ENCODE data around the gene MAP2K3. TPM values are rescaled to one million over a fixed set of nuclear protein-coding genes. Genes with fewer than 3 reads are reported as not detected.

Gene MAP2K3
- total RNA-seq, 1 donor from 2014 or later = 3.5 TPM

DNA sequence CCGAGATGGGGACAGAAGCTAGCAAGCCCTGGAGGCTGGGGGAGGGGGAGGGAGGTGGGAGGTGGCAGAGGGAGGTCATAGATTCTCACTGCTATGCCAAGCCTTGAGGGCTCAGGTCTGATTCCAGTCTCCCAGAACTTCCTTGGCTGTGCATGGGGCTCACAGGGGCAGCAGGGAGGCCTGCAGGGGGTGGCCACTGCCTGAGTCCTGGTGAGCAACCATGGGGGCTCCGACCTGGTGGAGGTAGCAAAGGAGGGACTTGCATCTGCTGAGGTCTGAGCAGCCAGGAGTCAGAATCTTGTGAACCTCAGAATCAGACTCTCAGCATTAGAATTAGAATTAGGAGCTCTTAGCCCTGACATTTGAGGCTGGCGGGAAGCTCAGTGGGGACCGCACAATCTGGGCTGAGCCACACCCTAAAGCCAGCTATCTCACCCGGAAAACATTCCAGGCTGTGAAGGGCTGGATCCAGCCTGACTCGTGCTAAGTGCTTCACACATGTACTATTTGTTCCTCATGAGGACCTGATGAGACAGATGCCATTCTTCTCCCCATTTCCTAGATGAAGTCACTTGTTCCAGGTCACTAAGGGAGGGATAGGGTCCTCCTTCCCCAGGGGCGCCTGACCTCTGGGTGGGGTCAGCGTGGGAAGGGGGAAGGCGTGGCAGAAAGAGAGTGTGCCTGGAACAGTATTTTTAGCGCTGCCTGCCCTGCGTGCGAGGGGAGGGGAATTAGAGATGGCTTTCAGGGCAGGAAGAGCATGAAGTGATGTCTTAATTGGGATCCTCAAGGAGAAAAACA, 74.4 kb downstream of the MAP2K3 start:
- no peak overlapping the region for H2AFZ ChIP-seq (replicated peaks)
- no peaks in the 10 kb centered on the region for H3K9me3 Mint-ChIP-seq
- H3K4me2 ChIP-seq = no peak overlapping the region
- H3K4me3 ChIP-seq = no peak overlapping the region
- peaks cover 4% of the 10 kb centered on the region for H4K20me1 ChIP-seq (ENCODE audit: low read depth)
- H3K27me3 Mint-ChIP-seq (ENCODE audit: insufficient read depth, low read depth) = peaks cover 22% of the 10 kb centered on the region
- no peak overlapping the region for H3K27ac ChIP-seq
- H3K36me3 Mint-ChIP-seq = no peaks in the 10 kb centered on the region
- H3K4me3 Mint-ChIP-seq = peak overlapping the region; percentile 64
- TF ChIP-seq, protein P1, sequence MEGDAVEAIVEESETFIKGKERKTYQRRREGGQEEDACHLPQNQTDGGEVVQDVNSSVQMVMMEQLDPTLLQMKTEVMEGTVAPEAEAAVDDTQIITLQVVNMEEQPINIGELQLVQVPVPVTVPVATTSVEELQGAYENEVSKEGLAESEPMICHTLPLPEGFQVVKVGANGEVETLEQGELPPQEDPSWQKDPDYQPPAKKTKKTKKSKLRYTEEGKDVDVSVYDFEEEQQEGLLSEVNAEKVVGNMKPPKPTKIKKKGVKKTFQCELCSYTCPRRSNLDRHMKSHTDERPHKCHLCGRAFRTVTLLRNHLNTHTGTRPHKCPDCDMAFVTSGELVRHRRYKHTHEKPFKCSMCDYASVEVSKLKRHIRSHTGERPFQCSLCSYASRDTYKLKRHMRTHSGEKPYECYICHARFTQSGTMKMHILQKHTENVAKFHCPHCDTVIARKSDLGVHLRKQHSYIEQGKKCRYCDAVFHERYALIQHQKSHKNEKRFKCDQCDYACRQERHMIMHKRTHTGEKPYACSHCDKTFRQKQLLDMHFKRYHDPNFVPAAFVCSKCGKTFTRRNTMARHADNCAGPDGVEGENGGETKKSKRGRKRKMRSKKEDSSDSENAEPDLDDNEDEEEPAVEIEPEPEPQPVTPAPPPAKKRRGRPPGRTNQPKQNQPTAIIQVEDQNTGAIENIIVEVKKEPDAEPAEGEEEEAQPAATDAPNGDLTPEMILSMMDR (IDR thresholded peaks at IDR 0.05) = no peak
- TF ChIP-seq EZH2phosphoT487 (IDR thresholded peaks at IDR 0.05) (no peak), EZH2 (IDR thresholded peaks at IDR 0.05) (no peak)
- peaks cover 41% of the 10 kb centered on the region for H3K4me1 Mint-ChIP-seq
- no peaks in the 10 kb centered on the region for H3K79me2 ChIP-seq (ENCODE audit: low read depth)
- no peaks in the 10 kb centered on the region for H3K9me3 ChIP-seq (ENCODE audit: low read depth)
- peaks cover 39% of the 10 kb centered on the region for H3K4me1 ChIP-seq
- no peak overlapping the region for H3K27ac Mint-ChIP-seq
- H3K9ac ChIP-seq = no peak overlapping the region
- no peaks in the 10 kb centered on the region for H3K36me3 ChIP-seq
- peaks cover 5% of the 10 kb centered on the region for H3F3A ChIP-seq (ENCODE audit: low read depth)
- peaks cover 5% of the 10 kb centered on the region for H3K27me3 ChIP-seq
- no peak for DNase-seq (ENCODE audit: low spot score)

DNA sequence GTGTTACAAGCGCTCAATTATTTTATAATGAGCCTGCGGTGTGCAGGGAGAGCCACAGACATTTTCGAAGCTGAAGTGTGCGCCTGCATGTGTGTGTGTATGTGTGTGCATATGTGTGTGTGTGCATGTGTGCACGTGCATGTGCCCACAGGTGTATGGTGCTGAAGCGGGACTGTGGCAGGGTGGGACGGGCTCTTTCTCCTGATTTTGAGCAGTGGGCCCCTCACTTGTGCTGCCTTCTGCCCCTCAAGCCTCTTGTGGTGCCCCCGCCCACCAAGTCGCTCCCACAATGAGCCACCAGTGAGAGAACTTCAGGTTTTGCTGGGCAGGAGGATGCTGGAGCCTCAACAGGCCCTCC, 75.0 kb downstream of the MAP2K3 start:
- no peak overlapping the region for H2AFZ ChIP-seq (replicated peaks)
- Mint-ChIP-seq H3K36me3 (no peaks in the 10 kb centered on the region), H3K27ac (no peak overlapping the region), H3K4me1 (peaks cover 40% of the 10 kb centered on the region), H3K27me3 (ENCODE audit: insufficient read depth, low read depth) (peaks cover 24% of the 10 kb centered on the region), H3K9me3 (no peaks in the 10 kb centered on the region), H3K4me3 (no peak overlapping the region)
- H3K27me3 ChIP-seq = peaks cover 5% of the 10 kb centered on the region
- peaks cover 40% of the 10 kb centered on the region for H3K4me1 ChIP-seq
- TF ChIP-seq EZH2phosphoT487 (IDR thresholded peaks at IDR 0.05) = no peak
- TF ChIP-seq, protein P1 (IDR thresholded peaks at IDR 0.05) = no peak
- TF ChIP-seq EZH2 (IDR thresholded peaks at IDR 0.05) = no peak
- no peaks in the 10 kb centered on the region for H3K9me3 ChIP-seq (ENCODE audit: low read depth)
- no peak overlapping the region for H3K27ac ChIP-seq
- peaks cover 5% of the 10 kb centered on the region for H3F3A ChIP-seq (ENCODE audit: low read depth)
- no peak for DNase-seq (ENCODE audit: low spot score)
- no peak overlapping the region for H3K4me3 ChIP-seq
- H3K36me3 ChIP-seq = no peaks in the 10 kb centered on the region
- peaks cover 4% of the 10 kb centered on the region for H4K20me1 ChIP-seq (ENCODE audit: low read depth)
- no peak overlapping the region for H3K4me2 ChIP-seq
- H3K79me2 ChIP-seq (ENCODE audit: low read depth) = no peaks in the 10 kb centered on the region
- no peak overlapping the region for H3K9ac ChIP-seq

GRCh38 chr17:21360048-21360447, 75.5 kb downstream of the MAP2K3 start:
- Mint-ChIP-seq H3K27me3 (ENCODE audit: insufficient read depth, low read depth) (peaks cover 24% of the 10 kb centered on the region), H3K36me3 (no peaks in the 10 kb centered on the region), H3K4me1 (peaks cover 36% of the 10 kb centered on the region), H3K27ac (no peak overlapping the region), H3K4me3 (peak overlapping the region; percentile 12), H3K9me3 (no peaks in the 10 kb centered on the region)
- H3K4me2 ChIP-seq = no peak overlapping the region
- H3K4me3 ChIP-seq = no peak overlapping the region
- peaks cover 46% of the 10 kb centered on the region for H3K4me1 ChIP-seq
- H3K9me3 ChIP-seq (ENCODE audit: low read depth) = no peaks in the 10 kb centered on the region
- no peaks in the 10 kb centered on the region for H3K79me2 ChIP-seq (ENCODE audit: low read depth)
- H3F3A ChIP-seq (ENCODE audit: low read depth) = peaks cover 5% of the 10 kb centered on the region
- H3K36me3 ChIP-seq = no peaks in the 10 kb centered on the region
- H3K27me3 ChIP-seq = peaks cover 5% of the 10 kb centered on the region
- DNase-seq (ENCODE audit: low spot score) = no peak
- no peak for TF ChIP-seq EZH2 (IDR thresholded peaks at IDR 0.05)
- H3K9ac ChIP-seq = no peak overlapping the region
- H3K27ac ChIP-seq = no peak overlapping the region
- H2AFZ ChIP-seq (replicated peaks) = no peak overlapping the region
- H4K20me1 ChIP-seq (ENCODE audit: low read depth) = peaks cover 4% of the 10 kb centered on the region
